Ishikawa (cell line): ENCODE data around the gene TDRD5.

Source experiments
- CEBPB ChIP-seq: IDR thresholded peaks from 2 replicates; pipeline ENCODE4 v1.6.1; 2012
- FOXM1 ChIP-seq: IDR thresholded peaks from 2 replicates; pipeline ENCODE4 v1.6.1; 2012; ENCODE audit warnings: low read depth, borderline replicate concordance
- MAX ChIP-seq: IDR thresholded peaks from 2 replicates; pipeline ENCODE4 v1.6.1; 2012
- NFIC ChIP-seq: IDR thresholded peaks from 2 replicates; pipeline ENCODE4 v1.6.1; 2012
- RAD21 ChIP-seq: IDR thresholded peaks from 2 replicates; pipeline ENCODE4 v1.6.1; 2012; ENCODE audit warnings: low read depth
- REST ChIP-seq: IDR thresholded peaks from 2 replicates; pipeline ENCODE4 v1.6.1; 2012; ENCODE audit warnings: low read depth, mild to moderate bottlenecking
- TCF12 ChIP-seq: IDR thresholded peaks from 2 replicates; pipeline ENCODE4 v1.6.1; 2012; ENCODE audit warnings: low read depth
- TEAD4 ChIP-seq: IDR thresholded peaks from 2 replicates; pipeline ENCODE4 v1.6.1; 2012
- ZBTB7A ChIP-seq: IDR thresholded peaks from 2 replicates; pipeline ENCODE4 v1.6.1; 2012; ENCODE audit warnings: low read depth

GRCh38 chr1:179554427-179554826 lies 37.2 kb upstream of the TDRD5 start:
- TF ChIP-seq MAX (no peak), CEBPB (no peak), ZBTB7A (no peak), REST (no peak), TCF12 (no peak), NFIC (no peak), FOXM1 (no peak), RAD21 (no peak), TEAD4 (no peak)
